ENCODE measurements around the gene OTOG. TPM values are rescaled to one million over a fixed set of nuclear protein-coding genes. Genes with fewer than 3 reads are reported as not detected.

OTOG gene
- not detected in 2 replicates for total RNA-seq (ENCODE audit: low replicate concordance)

DNA sequence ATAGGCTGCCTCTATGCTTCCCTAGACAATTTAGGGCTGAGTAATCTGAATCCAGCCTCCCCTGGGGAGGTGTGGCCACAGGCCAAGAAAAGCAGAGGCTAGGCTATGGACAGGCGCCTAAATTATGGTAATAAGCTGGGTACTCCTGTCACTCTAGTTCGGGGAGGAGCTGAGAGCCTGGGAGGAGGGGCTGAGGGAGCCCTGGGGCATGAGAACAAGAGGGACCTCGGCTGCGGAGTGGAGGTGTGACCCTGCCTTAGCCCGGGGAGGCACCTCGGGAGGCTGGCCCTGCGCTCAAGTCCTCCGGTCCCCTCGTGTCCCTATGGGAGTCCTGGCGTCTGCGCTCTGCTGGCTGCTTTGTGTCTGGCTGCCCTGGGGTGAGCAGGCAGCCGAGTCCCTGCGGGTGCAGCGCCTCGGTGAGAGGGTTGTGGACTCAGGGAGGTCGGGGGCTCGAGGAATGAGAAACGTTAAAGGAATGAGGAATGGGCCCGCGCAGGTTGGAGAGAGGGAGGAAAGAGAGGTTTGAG, at the start of gene OTOG:
Gene OTOG (plus strand): TSS at position 209 of the 527 bp plus-strand sequence. CDS start 114 bp downstream, at position 323.

DNA sequence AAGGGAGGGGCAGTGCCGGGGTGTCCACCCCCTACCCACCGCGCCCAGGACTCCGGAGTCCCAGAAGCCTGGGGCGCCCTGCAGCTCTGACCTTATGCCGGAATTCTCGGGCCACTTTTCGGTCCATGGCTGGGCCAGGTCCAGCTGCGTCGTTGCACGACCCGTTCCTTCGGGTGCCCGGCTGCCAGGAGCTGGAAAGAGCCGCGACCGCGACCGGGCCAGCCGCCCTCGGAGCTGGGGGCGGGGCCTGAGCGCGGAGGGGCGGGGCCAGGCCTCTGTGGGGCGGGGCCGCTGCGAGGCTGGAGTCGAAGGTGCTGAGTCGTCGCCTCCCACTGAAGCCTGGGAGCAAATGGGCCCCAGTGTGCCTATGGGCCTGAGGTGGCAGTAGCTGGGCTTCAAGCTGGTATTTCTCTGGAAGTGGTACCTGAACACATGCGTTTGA, 2.9 kb upstream of the OTOG start, which contains the start of gene USH1C:
Gene USH1C (minus strand): TSS at position 236 of the 442 bp plus-strand sequence. CDS start 109 bp downstream, at position 127.

Other genes with a start within 250 kb of the OTOG start
- 0.94 and 2.7 TPM in 2 replicates for gene NCR3LG1, start 195.5 kb upstream of the OTOG start, total RNA-seq (ENCODE audit: low replicate concordance)
- not detected in 2 replicates for gene KCNJ11, start 158.6 kb upstream of the OTOG start, total RNA-seq (ENCODE audit: low replicate concordance)
- gene ABCC8, start 70.4 kb upstream of the OTOG start, total RNA-seq (ENCODE audit: low replicate concordance), result under 0.01 TPM in 1 of 2 replicates, not detected in the other
- gene USH1C, start 2.8 kb upstream of the OTOG start, total RNA-seq (ENCODE audit: low replicate concordance), result not detected in 2 replicates
- not detected in 2 replicates for gene MYOD1, start 172.3 kb downstream of the OTOG start, total RNA-seq (ENCODE audit: low replicate concordance)
- gene KCNC1, start 187.5 kb downstream of the OTOG start, total RNA-seq (ENCODE audit: low replicate concordance), result 0.23 TPM in 1 of 2 replicates, not detected in the other

All from smooth muscle cell of the coronary artery (primary cell).